Mesenchymal stem cell (in vitro differentiated cells and primary cell): ENCODE measurements around the gene CADPS.

Source experiments
- DNase-seq: peaks from one replicate; pipeline ENCODE4 v3.0.0-alpha.2; 2013
- H2AFZ ChIP-seq: one replicate; pipeline ENCODE4 v1.6.1; 2013; ENCODE audit warnings: low read depth, mild to moderate bottlenecking, control low read depth, inconsistent platforms, low read length, moderate library complexity
- H2AK5ac ChIP-seq: 2 replicates; pipeline ENCODE4 v1.6.1; 2013; ENCODE audit warnings: low read length, moderate library complexity, mild to moderate bottlenecking, inconsistent platforms; ENCODE audit not compliant: severe bottlenecking
- H2BK120ac ChIP-seq: one replicate; pipeline ENCODE4 v1.6.1; 2013; ENCODE audit warnings: low read depth, mild to moderate bottlenecking, inconsistent platforms, low read length, moderate library complexity
- H2BK12ac ChIP-seq, 2 experiments: one replicate each; pipeline ENCODE4 v1.6.1; 2013; ENCODE audit warnings: inconsistent platforms in 2 of 2, low read length in 2 of 2, mild to moderate bottlenecking in 2 of 2, moderate library complexity in 2 of 2, control low read depth in 1 of 2
- H2BK15ac ChIP-seq: one replicate; pipeline ENCODE4 v1.6.1; 2013; ENCODE audit warnings: mild to moderate bottlenecking, low read depth, inconsistent platforms; ENCODE audit not compliant: poor library complexity, severe bottlenecking
- H2BK5ac ChIP-seq: 2 replicates; pipeline ENCODE4 v1.6.1; 2013; ENCODE audit warnings: low read depth, mild to moderate bottlenecking, low read length, control low read depth, inconsistent platforms; ENCODE audit not compliant: poor library complexity, severe bottlenecking
- H3K14ac ChIP-seq, 2 experiments: one replicate each; pipeline ENCODE4 v1.6.1; 2013; ENCODE audit warnings: inconsistent platforms in 2 of 2, low read length in 2 of 2, control low read depth in 1 of 2, mild to moderate bottlenecking in 1 of 2, moderate library complexity in 1 of 2
- H3K18ac ChIP-seq, 2 experiments: one replicate each; pipeline ENCODE4 v1.6.1; 2013; ENCODE audit warnings: inconsistent platforms in 2 of 2, low read length in 2 of 2, control low read depth in 1 of 2, low read depth in 1 of 2, mild to moderate bottlenecking in 1 of 2
- H3K23ac ChIP-seq, 2 experiments: one replicate each; pipeline ENCODE4 v1.6.1; 2013; ENCODE audit warnings: inconsistent platforms in 2 of 2, low read length in 2 of 2, mild to moderate bottlenecking in 2 of 2, moderate library complexity in 2 of 2, control low read depth in 1 of 2
- H3K27ac ChIP-seq: 2 replicates; pipeline ENCODE4 v1.5.1; 2013; ENCODE audit warnings: mild to moderate bottlenecking, moderate library complexity, low read length, control low read depth, inconsistent platforms; ENCODE audit not compliant: poor library complexity, severe bottlenecking
- H3K27me3 ChIP-seq, 2 experiments: 2 replicates each; pipeline versions ENCODE4 v1.6.1 to v1.7.0; 2013; ENCODE audit warnings: low read length in 2 of 2, mild to moderate bottlenecking in 2 of 2, moderate library complexity in 2 of 2, control low read depth in 1 of 2, inconsistent platforms in 1 of 2; ENCODE audit not compliant: control insufficient read depth in 1 of 2, insufficient read depth in 1 of 2
- H3K36me3 ChIP-seq, 2 experiments: 2 replicates each; pipeline versions ENCODE4 v1.6.1 to v1.7.0; 2013; ENCODE audit warnings: low read length in 2 of 2, control low read depth in 1 of 2, inconsistent platforms in 1 of 2, low read depth in 1 of 2, mild to moderate bottlenecking in 1 of 2; ENCODE audit not compliant: insufficient read depth in 2 of 2, control insufficient read depth in 1 of 2
- H3K4ac ChIP-seq, 2 experiments: one replicate each; pipeline ENCODE4 v1.6.1; 2013; ENCODE audit warnings: inconsistent platforms in 2 of 2, low read length in 2 of 2, mild to moderate bottlenecking in 2 of 2, moderate library complexity in 2 of 2, control low read depth in 1 of 2, low read depth in 1 of 2
- H3K4me1 ChIP-seq: 2 replicates; pipeline ENCODE4 v1.6.1; 2013; ENCODE audit warnings: low read depth, low read length, control low read depth; ENCODE audit not compliant: control insufficient read depth, insufficient read depth
- H3K4me2 ChIP-seq: 2 replicates; pipeline ENCODE4 v1.6.1; 2013; ENCODE audit warnings: low read length, mild to moderate bottlenecking, inconsistent platforms; ENCODE audit not compliant: poor library complexity, severe bottlenecking
- H3K4me3 ChIP-seq, 2 experiments: 2 replicates each; pipeline versions ENCODE4 v1.5.1 to v1.7.0; 2013; ENCODE audit warnings: low read length in 2 of 2, mild to moderate bottlenecking in 2 of 2, control low read depth in 1 of 2, low read depth in 1 of 2; ENCODE audit not compliant: insufficient read depth in 1 of 2
- H3K79me1 ChIP-seq: replicated peaks from 2 replicates; pipeline ENCODE4 v1.6.1; 2013; ENCODE audit warnings: mild to moderate bottlenecking, control low read depth, low read length, inconsistent platforms; ENCODE audit not compliant: poor library complexity, severe bottlenecking
- H3K9ac ChIP-seq: 2 replicates; pipeline ENCODE4 v1.7.0; 2013; ENCODE audit warnings: mild to moderate bottlenecking, low read length, moderate library complexity
- H3K9me3 ChIP-seq: 2 replicates; pipeline ENCODE4 v1.7.0; 2013; ENCODE audit warnings: mild to moderate bottlenecking, low read length; ENCODE audit not compliant: control insufficient read depth
- H4K8ac ChIP-seq: one replicate; pipeline ENCODE4 v1.6.1; 2013; ENCODE audit warnings: inconsistent platforms, mild to moderate bottlenecking, low read length, moderate library complexity
- H4K91ac ChIP-seq: one replicate; pipeline ENCODE4 v1.6.1; 2013; ENCODE audit warnings: mild to moderate bottlenecking, low read length, inconsistent platforms
- WGBS: methylation state at CpG from one replicate; pipeline ENCODE4 v1.1.7; 2013; ENCODE audit warnings: mixed read lengths; 5-methylcytosine and 5-hydroxymethylcytosine counted together

The CADPS gene

DNA sequence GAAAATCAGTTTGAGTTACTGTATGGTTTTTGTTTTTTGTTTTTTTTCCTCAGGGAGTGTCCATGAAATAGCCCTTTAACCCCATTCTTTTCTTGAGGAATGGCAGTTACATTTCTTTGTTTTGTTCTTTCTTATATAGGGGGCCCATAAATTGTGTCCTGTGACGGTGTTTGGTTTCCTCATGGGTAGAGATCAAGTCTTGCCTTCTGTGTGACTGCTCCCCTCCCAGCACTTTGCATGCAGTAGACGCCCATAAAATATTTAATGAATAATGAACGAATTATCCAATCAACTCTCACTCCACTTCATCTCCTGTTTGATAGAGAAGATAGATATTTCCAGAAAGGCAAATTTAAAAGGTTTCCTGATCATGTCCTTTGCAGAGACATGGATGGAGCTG lies 78.1 kb downstream of the CADPS start:
- Histone ChIP-seq H2AFZ (no peak overlapping the region), H3K27me3 (peaks cover 0 to 6% of the 10 kb centered on the region in 2 experiments), H3K4me1 (no peaks in the 10 kb centered on the region), H3K79me1 (no peaks in the 10 kb centered on the region), H3K4me3 (no peak overlapping the region), H3K4me2 (no peak overlapping the region), H3K9ac (no peak overlapping the region), H3K36me3 (no peaks in the 10 kb centered on the region), H4K91ac (no peak overlapping the region), H3K14ac (no peak overlapping the region), H2BK12ac (no peak overlapping the region), H3K27ac (no peak overlapping the region), H2BK15ac (no peak overlapping the region), H2AK5ac (no peak overlapping the region), H2BK5ac (no peak overlapping the region), H2BK120ac (no peak overlapping the region), H3K23ac (no peak overlapping the region), H3K4ac (no peak overlapping the region), H3K18ac (no peak overlapping the region), H3K9me3 (no peaks in the 10 kb centered on the region), H4K8ac (no peak overlapping the region)
- no CpG with 5 or more reads among the region's 3 CpGs for WGBS
- no peak for DNase-seq

GRCh38 chr3:62795978-62796657 lies 79.1 kb downstream of the CADPS start:
- Histone ChIP-seq H2AK5ac (no peak overlapping the region), H2BK12ac (no peak overlapping the region), H3K4me3 (no peak overlapping the region), H3K27me3 (peaks cover 0 to 6% of the 10 kb centered on the region in 2 experiments), H3K79me1 (no peaks in the 10 kb centered on the region), H2BK5ac (no peak overlapping the region), H3K4me1 (no peaks in the 10 kb centered on the region), H2BK15ac (no peak overlapping the region), H3K36me3 (no peaks in the 10 kb centered on the region), H3K18ac (no peak overlapping the region), H3K27ac (no peak overlapping the region), H4K91ac (no peak overlapping the region), H3K9ac (no peak overlapping the region), H3K4ac (no peak overlapping the region), H3K9me3 (no peaks in the 10 kb centered on the region), H2AFZ (no peak overlapping the region), H4K8ac (no peak overlapping the region), H2BK120ac (no peak overlapping the region), H3K14ac (no peak overlapping the region), H3K4me2 (no peak overlapping the region), H3K23ac (no peak overlapping the region)
- DNase-seq, result no peak
- 59% methylated on average over 2 of the region's 2 CpGs for WGBS

- no peaks in the 10 kb centered on the region for H3K4me1 ChIP-seq
- no peak overlapping the region for H3K27ac ChIP-seq
- no peak overlapping the region for H4K91ac ChIP-seq
- no peak overlapping the region for H2BK15ac ChIP-seq
- no peak overlapping the region for H3K9ac ChIP-seq
- H2AK5ac ChIP-seq, result no peak overlapping the region
- H3K23ac ChIP-seq, result no peak overlapping the region
- H3K27me3 ChIP-seq, result peaks cover 0 to 3% of the 10 kb centered on the region in 2 experiments
- no peaks in the 10 kb centered on the region for H3K79me1 ChIP-seq
- H4K8ac ChIP-seq, result no peak overlapping the region
- no peak overlapping the region for H2AFZ ChIP-seq
- H2BK5ac ChIP-seq, result no peak overlapping the region
- no peak overlapping the region for H3K4ac ChIP-seq
- H2BK12ac ChIP-seq, result no peak overlapping the region
- no peak overlapping the region for H3K4me2 ChIP-seq
- H3K18ac ChIP-seq, result no peak overlapping the region
- H3K4me3 ChIP-seq, result no peak overlapping the region
- H3K14ac ChIP-seq, result no peak overlapping the region
- no peak overlapping the region for H2BK120ac ChIP-seq
- no peaks in the 10 kb centered on the region for H3K36me3 ChIP-seq
- no peak for DNase-seq
- WGBS, result 100% methylated on average over 1 of the region's 2 CpGs
- no peaks in the 10 kb centered on the region for H3K9me3 ChIP-seq
These were observed 81.3 kb downstream of the CADPS start for GRCh38 chr3:62793946-62794345.

GRCh38 chr3:62785384-62785783 lies 89.8 kb downstream of the CADPS start:
- no peak overlapping the region for H2AK5ac ChIP-seq
- H2AFZ ChIP-seq, result no peak overlapping the region
- no peak overlapping the region for H3K9ac ChIP-seq
- H3K27ac ChIP-seq, result no peak overlapping the region
- H3K79me1 ChIP-seq, result no peaks in the 10 kb centered on the region
- WGBS, result no CpG with 5 or more reads among the region's 1 CpG
- DNase-seq, result no peak
- no peaks in the 10 kb centered on the region for H3K4me1 ChIP-seq
- H4K91ac ChIP-seq, result no peak overlapping the region
- H2BK12ac ChIP-seq, result no peak overlapping the region
- H3K4me3 ChIP-seq, result no peak overlapping the region
- H4K8ac ChIP-seq, result no peak overlapping the region
- H3K23ac ChIP-seq, result no peak overlapping the region
- no peaks in the 10 kb centered on the region for H3K9me3 ChIP-seq
- H2BK120ac ChIP-seq, result no peak overlapping the region
- no peak overlapping the region for H2BK5ac ChIP-seq
- H2BK15ac ChIP-seq, result no peak overlapping the region
- no peak overlapping the region for H3K18ac ChIP-seq
- no peak overlapping the region for H3K14ac ChIP-seq
- no peak overlapping the region for H3K4ac ChIP-seq
- H3K36me3 ChIP-seq, result no peaks in the 10 kb centered on the region
- no peak overlapping the region for H3K4me2 ChIP-seq
- no peaks in the 10 kb centered on the region for H3K27me3 ChIP-seq
